Lower leg skin (tissue), 4 donors: Measurements from ENCODE around the gene ALDH1A1. TPM values are rescaled to one million over a fixed set of nuclear protein-coding genes. Genes with fewer than 3 reads are reported as not detected.

Source experiments
- DNase-seq, 2 donors: peaks; one replicate each; pipeline ENCODE4 v3.0.0-alpha.2; 2019; ENCODE audit warnings: low spot score in 2 of 2
- H3K4me3 ChIP-seq: fragments of 200-600 bp; sonication (generic); 2 replicates; pipeline ENCODE4 v1.5.1; 2017; ENCODE audit warnings: mild to moderate bottlenecking, low read depth; ENCODE audit not compliant: poor library complexity, severe bottlenecking
- POLR2A ChIP-seq, 2 donors: fragments of 450-650 bp; IDR thresholded peaks; one replicate each; pipeline ENCODE4 v1.6.1; 2016 to 2017; ENCODE audit warnings: antibody characterized with exemption in 2 of 2, mild to moderate bottlenecking in 1 of 2, moderate library complexity in 1 of 2
- WGBS, 2 donors: methylation state at CpG; one replicate each; pipeline ENCODE4 v1.1.5; 2018; 5-methylcytosine and 5-hydroxymethylcytosine counted together
- intact Hi-C: fragments of 100-400 bp; cut with DNase I; formaldehyde crosslinking; loops from one replicate; pipeline ENCODE4 v1.15.0; 2023; ENCODE audit warnings: low total_unique reads
- total RNA-seq, 4 donors: library from RNA; depleted of rRNA; stranded (reverse); fragments of >200 nt; gene quantifications; one replicate each; pipeline ENCODE4 v1.1.0, GENCODE V29; 2016
- TF ChIP-seq, protein P1 (sequence below), 3 donors: fragments of 450-650 bp; IDR thresholded peaks; one replicate each; pipeline ENCODE4 v1.5.1; 2016; ENCODE audit warnings: antibody characterized with exemption in 3 of 3, mild to moderate bottlenecking in 3 of 3, moderate library complexity in 2 of 3

The ALDH1A1 gene
- total RNA-seq, 4 donors from 2014 or later, result 8.8 to 18.5 (median 13.1) TPM

DNA sequence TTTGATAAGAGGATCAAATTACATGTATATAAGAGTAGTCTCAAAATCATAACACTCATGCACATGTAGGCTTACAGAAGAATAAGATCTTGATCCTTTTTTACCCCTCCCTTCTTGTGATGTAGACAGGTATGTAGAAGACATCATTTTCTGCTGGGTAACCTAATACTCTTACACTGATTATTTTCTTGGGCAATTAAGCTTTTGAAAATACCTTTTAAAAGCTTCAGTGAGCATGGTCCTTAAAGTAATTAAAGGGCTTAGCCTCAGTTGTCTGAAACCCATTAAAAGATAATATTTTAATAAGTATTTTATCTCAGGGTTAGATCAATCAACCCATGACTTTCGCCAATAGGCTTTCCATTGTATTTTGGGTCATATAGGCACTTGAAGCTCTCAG lies 50.6 kb downstream of the ALDH1A1 start:
- DNase-seq, result no peak
- TF ChIP-seq, protein P1, sequence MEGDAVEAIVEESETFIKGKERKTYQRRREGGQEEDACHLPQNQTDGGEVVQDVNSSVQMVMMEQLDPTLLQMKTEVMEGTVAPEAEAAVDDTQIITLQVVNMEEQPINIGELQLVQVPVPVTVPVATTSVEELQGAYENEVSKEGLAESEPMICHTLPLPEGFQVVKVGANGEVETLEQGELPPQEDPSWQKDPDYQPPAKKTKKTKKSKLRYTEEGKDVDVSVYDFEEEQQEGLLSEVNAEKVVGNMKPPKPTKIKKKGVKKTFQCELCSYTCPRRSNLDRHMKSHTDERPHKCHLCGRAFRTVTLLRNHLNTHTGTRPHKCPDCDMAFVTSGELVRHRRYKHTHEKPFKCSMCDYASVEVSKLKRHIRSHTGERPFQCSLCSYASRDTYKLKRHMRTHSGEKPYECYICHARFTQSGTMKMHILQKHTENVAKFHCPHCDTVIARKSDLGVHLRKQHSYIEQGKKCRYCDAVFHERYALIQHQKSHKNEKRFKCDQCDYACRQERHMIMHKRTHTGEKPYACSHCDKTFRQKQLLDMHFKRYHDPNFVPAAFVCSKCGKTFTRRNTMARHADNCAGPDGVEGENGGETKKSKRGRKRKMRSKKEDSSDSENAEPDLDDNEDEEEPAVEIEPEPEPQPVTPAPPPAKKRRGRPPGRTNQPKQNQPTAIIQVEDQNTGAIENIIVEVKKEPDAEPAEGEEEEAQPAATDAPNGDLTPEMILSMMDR (IDR thresholded peaks at IDR 0.05), result no peak
- TF ChIP-seq POLR2A (IDR thresholded peaks at IDR 0.05), result no peak
- WGBS, 2 donors, result 93 to 94% methylated on average over 1 of the region's 1 CpG
- no peak overlapping the region for H3K4me3 ChIP-seq
- intact Hi-C loops, result no loop called here

DNA sequence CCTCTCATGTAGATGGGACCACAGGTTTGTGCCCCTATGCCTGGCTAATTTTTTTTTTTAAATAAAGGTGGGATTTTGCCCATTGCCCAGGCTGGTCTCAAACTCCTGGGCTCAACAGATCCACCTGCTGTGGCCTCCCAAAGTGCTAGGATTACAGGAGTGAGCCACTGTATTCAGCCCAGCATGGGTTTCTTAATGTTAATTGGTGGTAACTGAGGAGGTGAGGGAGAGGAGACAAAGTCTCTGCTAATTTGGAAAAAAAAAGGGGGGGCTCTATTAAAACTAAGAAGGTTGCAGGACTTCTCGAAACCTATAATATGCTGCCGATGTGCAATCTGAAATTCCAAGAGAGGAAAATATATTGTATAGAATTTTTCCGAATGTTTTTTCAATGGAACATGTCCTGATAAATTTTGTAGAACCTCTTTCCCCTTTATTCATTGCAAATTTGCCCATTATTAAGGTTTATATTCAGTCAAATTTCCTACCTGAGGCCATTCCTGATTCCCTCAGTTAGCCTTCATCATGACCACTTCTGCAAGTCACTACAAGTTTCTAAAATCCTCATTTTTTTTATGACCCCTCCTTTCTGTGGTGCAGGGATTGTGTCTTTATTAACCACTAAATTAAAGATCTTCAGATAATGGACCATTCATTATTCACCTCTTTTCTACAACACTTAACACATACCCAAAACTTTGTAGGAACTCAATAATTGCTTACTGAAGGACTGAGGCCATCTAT lies 52.9 kb downstream of the ALDH1A1 start:
- DNase-seq, result no peak
- intact Hi-C loops, result no loop called here
- no peak overlapping the region for H3K4me3 ChIP-seq
- WGBS, 2 donors, result 93 to 98% methylated on average over 3 of the region's 3 CpGs
- no peak for TF ChIP-seq POLR2A (IDR thresholded peaks at IDR 0.05)
- TF ChIP-seq, protein P1 (IDR thresholded peaks at IDR 0.05), result no peak

DNA sequence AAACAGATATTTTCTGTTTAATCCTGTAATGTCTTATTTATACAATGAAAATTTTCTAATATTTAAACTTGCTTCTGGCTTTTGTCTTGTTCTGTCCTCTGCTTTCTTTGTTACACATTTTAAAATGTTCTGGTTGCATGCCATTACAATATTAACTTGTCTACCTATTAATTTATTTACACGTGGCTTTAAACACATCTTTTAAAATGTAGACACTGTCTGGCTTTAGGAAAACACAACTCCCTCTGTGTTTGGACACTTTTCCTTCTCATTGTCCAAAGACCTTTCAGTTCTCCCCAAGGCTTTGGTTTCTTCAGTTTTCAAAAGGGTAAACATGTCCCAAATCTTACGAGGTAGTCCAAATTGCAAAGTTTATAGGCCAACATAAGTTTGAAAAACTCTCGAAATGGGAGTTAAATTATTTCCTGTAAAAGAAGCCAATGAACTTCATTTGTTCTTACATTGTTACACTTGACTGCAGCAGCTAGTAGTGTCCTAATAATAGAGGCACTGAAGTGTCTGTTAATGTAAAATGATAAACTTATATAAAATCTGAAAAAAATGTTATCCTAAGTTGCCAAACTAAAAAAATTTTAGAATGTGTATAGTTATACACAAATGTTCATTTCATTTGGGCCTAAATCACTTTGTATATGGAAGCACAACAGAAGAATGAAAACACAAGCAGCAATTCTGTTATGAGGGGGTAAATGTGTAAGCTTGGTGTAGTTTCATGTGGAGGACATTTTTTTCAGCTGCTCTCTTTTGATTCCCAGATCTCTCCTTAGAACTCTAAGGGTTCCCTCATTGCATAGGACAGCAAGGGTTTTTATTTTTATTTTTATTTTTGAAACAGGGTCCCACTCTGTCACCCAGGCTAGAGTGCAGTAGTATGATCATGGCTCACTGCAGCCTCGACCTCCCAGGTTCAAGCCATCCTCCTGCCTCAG lies 53.8 kb downstream of the ALDH1A1 start:
- intact Hi-C loops, result no loop called here
- 74 to 79% methylated on average over 4 of the region's 4 CpGs for WGBS, 2 donors
- no peak for DNase-seq
- no peak overlapping the region for H3K4me3 ChIP-seq
- TF ChIP-seq, protein P1 (IDR thresholded peaks at IDR 0.05), result no peak
- no peak for TF ChIP-seq POLR2A (IDR thresholded peaks at IDR 0.05)

DNA sequence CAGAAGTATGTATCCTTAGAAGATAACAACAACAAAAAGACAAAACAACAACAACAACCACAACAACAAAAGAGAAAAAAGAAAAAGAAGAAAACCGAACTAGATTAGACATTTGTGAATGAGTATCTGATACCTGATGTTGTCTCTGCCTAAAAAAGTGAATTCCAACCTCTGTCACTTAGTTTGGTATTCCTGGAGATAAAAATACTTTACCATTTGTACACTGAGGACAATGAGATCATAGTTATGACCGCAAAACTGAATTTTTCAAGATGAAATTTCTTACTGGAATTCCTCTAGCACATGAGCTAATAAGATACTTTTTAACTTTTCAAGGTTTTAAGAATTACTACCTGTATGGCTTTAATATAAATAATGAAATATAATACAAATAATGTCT lies 54.5 kb downstream of the ALDH1A1 start:
- TF ChIP-seq POLR2A (IDR thresholded peaks at IDR 0.05), result no peak
- TF ChIP-seq, protein P1 (IDR thresholded peaks at IDR 0.05), result no peak
- no peak for DNase-seq
- intact Hi-C loops, result no loop called here
- 90 to 97% methylated on average over 2 of the region's 2 CpGs for WGBS, 2 donors
- H3K4me3 ChIP-seq, result no peak overlapping the region

DNA sequence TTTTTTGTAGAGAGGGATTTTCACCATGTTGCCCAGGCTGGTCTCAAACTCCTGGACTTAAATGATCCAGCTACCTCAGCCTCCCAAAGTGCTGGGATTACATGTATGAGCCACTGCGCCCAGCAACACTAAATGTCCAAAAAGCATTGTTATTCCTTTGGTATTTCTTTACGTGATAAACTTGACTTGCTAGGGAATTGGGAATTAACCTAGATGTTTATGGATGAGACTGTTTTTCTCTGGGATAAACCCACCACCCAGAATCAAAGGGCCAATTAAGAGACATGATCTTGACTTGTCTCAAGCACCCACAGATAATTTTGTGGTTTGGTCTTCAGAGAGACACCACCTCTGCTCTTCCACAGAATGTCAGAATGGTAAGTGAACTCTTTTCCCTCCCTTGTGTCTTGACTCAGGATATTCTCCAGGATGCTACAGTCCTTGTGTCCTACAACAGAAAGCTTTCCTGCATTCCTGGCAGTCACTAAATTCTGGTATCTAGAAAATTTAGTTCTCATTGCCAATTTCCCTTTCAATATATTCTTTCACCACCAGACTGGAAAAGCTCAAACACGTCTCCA lies 55.7 kb downstream of the ALDH1A1 start:
- H3K4me3 ChIP-seq, result no peak overlapping the region
- TF ChIP-seq, protein P1 (IDR thresholded peaks at IDR 0.05), result no peak
- TF ChIP-seq POLR2A (IDR thresholded peaks at IDR 0.05), result no peak
- DNase-seq, result no peak
- intact Hi-C loops, result no loop called here
- WGBS, 2 donors, result 67 to 86% methylated on average over 3 of the region's 3 CpGs
